Measurements from ENCODE around the gene GRB10. TPM values are rescaled to one million over a fixed set of nuclear protein-coding genes. Genes with fewer than 3 reads are reported as not detected.

GRB10 gene
- total and polyA plus RNA-seq, 2 of the 8 experiments (the other 6 are each of a cell fraction or from before 2014, with no cell fraction given) = 35.7 to 97.0 TPM

GRCh38 chr7:50697748-50698147, 84.9 kb downstream of the GRB10 start (continued):
- TF ChIP-seq SP1 (IDR thresholded peaks at IDR 0.05; ENCODE audit: low read depth, low read length) (no peak), TBP (IDR thresholded peaks at IDR 0.05; ENCODE audit: low read depth, low read length) (no peak), JUN (IDR thresholded peaks at IDR 0.05; ENCODE audit: low read depth, low read length) (no peak), KDM1A (IDR thresholded peaks at IDR 0.05; ENCODE audit: borderline replicate concordance, low read length) (no peak), SIX5 (IDR thresholded peaks at IDR 0.05; ENCODE audit: low read depth, low read length) (no peak), SP4 (IDR thresholded peaks at IDR 0.05; ENCODE audit: low read length) (no peak), TCF12 (IDR thresholded peaks at IDR 0.05; ENCODE audit: low read depth, low read length) (no peak)

Data from H1 (cell line).